ENCODE results near the gene TSEN34.
"Not testable (repeated sequence)": the region's sequence is repeated elsewhere in the genome, so short reads cannot be mapped to it uniquely, and the experiment has no call there.

Gene TSEN34

DNA sequence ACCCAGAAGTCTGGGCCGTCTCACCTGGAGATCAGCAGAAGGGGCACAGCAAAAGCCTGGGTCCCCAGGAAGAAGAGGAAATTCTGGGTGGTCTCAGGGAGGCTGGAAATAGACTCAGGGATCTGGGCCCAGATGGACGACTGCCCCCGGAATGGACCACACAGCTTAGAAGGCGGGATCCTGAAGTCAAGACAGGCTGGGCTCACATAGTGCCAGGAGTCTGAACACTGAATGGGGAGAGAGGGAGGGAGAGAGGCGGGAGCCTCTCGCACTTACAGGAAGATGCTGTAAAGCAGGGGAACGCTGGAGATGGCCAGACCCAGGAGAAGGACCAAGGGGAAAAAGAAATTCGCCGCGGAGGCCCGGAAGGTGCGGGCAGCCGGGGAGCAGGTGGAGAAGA is 30.3 kb upstream of the TSEN34 start:
- Histone ChIP-seq H3K27ac (ENCODE audit: low read depth, low read length) (no peak overlapping the region), H3K9ac (ENCODE audit: low read depth in 1 of 2, low read length in 2 of 2) (peak overlapping the region; percentile 57 to 85), H3K4me3 (ENCODE audit: low read depth in 1 of 2, low read length in 2 of 2) (peak overlapping the region; percentile 68 to 79), H3K36me3 (ENCODE audit: control insufficient read depth in 1 of 2, insufficient read depth in 2 of 2, low read length in 2 of 2) (peaks cover 12 to 24% of the 10 kb centered on the region in 2 donors), H3K4me1 (ENCODE audit: control insufficient read depth in 1 of 2, insufficient read depth in 2 of 2, low read length in 2 of 2) (peaks cover 35 to 52% of the 10 kb centered on the region in 2 donors), H3K27me3 (ENCODE audit: control insufficient read depth in 1 of 2, insufficient read depth in 2 of 2, low read length in 2 of 2) (no peaks in the 10 kb centered on the region), H3K9me3 (ENCODE audit: control insufficient read depth in 1 of 2, low read length in 2 of 2) (no peaks in the 10 kb centered on the region)

- H3K9me3 ChIP-seq (ENCODE audit: control insufficient read depth in 1 of 2, low read length in 2 of 2): no peaks in the 10 kb centered on the region
- peaks cover 36 to 53% of the 10 kb centered on the region in 2 donors for H3K4me1 ChIP-seq (ENCODE audit: control insufficient read depth in 1 of 2, insufficient read depth in 2 of 2, low read length in 2 of 2)
- peak overlapping the region; percentile 63 for H3K4me3 ChIP-seq (ENCODE audit: low read depth in 1 of 2, low read length in 2 of 2)
- no peaks in the 10 kb centered on the region for H3K27me3 ChIP-seq (ENCODE audit: control insufficient read depth in 1 of 2, insufficient read depth in 2 of 2, low read length in 2 of 2)
- peak overlapping the region; percentile 51 to 61 for H3K9ac ChIP-seq (ENCODE audit: low read depth in 1 of 2, low read length in 2 of 2)
- peak overlapping the region; percentile 64 for H3K27ac ChIP-seq (ENCODE audit: low read depth, low read length)
- peaks cover 5 to 9% of the 10 kb centered on the region in 2 donors for H3K36me3 ChIP-seq (ENCODE audit: control insufficient read depth in 1 of 2, insufficient read depth in 2 of 2, low read length in 2 of 2)
Measured at GRCh38 chr19:54162241-54162805, 28.8 kb upstream of the TSEN34 start.

GRCh38 chr19:54162884-54163283 is 28.2 kb upstream of the TSEN34 start:
- Histone ChIP-seq H3K27me3 (ENCODE audit: control insufficient read depth in 1 of 2, insufficient read depth in 2 of 2, low read length in 2 of 2) (no peaks in the 10 kb centered on the region), H3K4me3 (ENCODE audit: low read depth in 1 of 2, low read length in 2 of 2) (peak overlapping the region; percentile 63), H3K4me1 (ENCODE audit: control insufficient read depth in 1 of 2, insufficient read depth in 2 of 2, low read length in 2 of 2) (peaks cover 36 to 53% of the 10 kb centered on the region in 2 donors), H3K9ac (ENCODE audit: low read depth in 1 of 2, low read length in 2 of 2) (peak overlapping the region; percentile 51 to 61), H3K36me3 (ENCODE audit: control insufficient read depth in 1 of 2, insufficient read depth in 2 of 2, low read length in 2 of 2) (peaks cover 3 to 4% of the 10 kb centered on the region in 2 donors), H3K27ac (ENCODE audit: low read depth, low read length) (peak overlapping the region; percentile 13), H3K9me3 (ENCODE audit: control insufficient read depth in 1 of 2, low read length in 2 of 2) (no peaks in the 10 kb centered on the region)

- H3K9me3 ChIP-seq (ENCODE audit: control insufficient read depth in 1 of 2, low read length in 2 of 2): no peaks in the 10 kb centered on the region
- H3K4me3 ChIP-seq (ENCODE audit: low read depth in 1 of 2, low read length in 2 of 2): peak overlapping the region; percentile 5 to 50
- no peak overlapping the region for H3K9ac ChIP-seq (ENCODE audit: low read depth in 1 of 2, low read length in 2 of 2)
- H3K36me3 ChIP-seq (ENCODE audit: control insufficient read depth in 1 of 2, insufficient read depth in 2 of 2, low read length in 2 of 2): no peaks in the 10 kb centered on the region
- H3K27ac ChIP-seq (ENCODE audit: low read depth, low read length): no peak overlapping the region
- H3K27me3 ChIP-seq (ENCODE audit: control insufficient read depth in 1 of 2, insufficient read depth in 2 of 2, low read length in 2 of 2): no peaks in the 10 kb centered on the region
- peaks cover 30 to 42% of the 10 kb centered on the region in 2 donors for H3K4me1 ChIP-seq (ENCODE audit: control insufficient read depth in 1 of 2, insufficient read depth in 2 of 2, low read length in 2 of 2)
Measured at GRCh38 chr19:54164369-54165068, 26.6 kb upstream of the TSEN34 start.

DNA sequence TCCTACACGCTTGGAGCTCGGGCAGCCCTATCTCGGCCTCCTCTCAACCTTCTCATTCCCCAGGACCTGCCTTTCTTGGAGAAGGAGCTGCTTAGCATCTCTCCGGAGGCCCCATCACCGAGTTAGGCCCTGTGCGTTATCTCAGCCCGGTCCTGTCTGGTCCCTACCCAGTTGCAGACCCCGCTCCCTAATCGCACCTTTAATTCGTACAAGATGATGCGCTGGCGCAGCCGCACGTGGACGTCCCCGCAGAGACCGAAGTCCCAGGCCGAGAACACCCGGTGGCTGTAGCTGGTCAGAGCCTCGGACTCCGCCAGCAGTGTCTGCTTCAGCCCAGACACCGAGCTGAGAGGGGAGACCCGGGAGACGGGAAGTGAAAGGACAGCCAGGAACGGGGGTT is 25.9 kb upstream of the TSEN34 start:
- Histone ChIP-seq H3K27me3 (ENCODE audit: control insufficient read depth in 1 of 2, insufficient read depth in 2 of 2, low read length in 2 of 2) (no peaks in the 10 kb centered on the region), H3K27ac (ENCODE audit: low read depth, low read length) (no peak overlapping the region), H3K4me1 (ENCODE audit: control insufficient read depth in 1 of 2, insufficient read depth in 2 of 2, low read length in 2 of 2) (peaks cover 28 to 40% of the 10 kb centered on the region in 2 donors), H3K4me3 (ENCODE audit: low read depth in 1 of 2, low read length in 2 of 2) (no peak overlapping the region), H3K9me3 (ENCODE audit: control insufficient read depth in 1 of 2, low read length in 2 of 2) (no peaks in the 10 kb centered on the region), H3K36me3 (ENCODE audit: control insufficient read depth in 1 of 2, insufficient read depth in 2 of 2, low read length in 2 of 2) (no peaks in the 10 kb centered on the region), H3K9ac (ENCODE audit: low read depth in 1 of 2, low read length in 2 of 2) (peak overlapping the region in 1 of 2 donors; percentile 43)

DNA sequence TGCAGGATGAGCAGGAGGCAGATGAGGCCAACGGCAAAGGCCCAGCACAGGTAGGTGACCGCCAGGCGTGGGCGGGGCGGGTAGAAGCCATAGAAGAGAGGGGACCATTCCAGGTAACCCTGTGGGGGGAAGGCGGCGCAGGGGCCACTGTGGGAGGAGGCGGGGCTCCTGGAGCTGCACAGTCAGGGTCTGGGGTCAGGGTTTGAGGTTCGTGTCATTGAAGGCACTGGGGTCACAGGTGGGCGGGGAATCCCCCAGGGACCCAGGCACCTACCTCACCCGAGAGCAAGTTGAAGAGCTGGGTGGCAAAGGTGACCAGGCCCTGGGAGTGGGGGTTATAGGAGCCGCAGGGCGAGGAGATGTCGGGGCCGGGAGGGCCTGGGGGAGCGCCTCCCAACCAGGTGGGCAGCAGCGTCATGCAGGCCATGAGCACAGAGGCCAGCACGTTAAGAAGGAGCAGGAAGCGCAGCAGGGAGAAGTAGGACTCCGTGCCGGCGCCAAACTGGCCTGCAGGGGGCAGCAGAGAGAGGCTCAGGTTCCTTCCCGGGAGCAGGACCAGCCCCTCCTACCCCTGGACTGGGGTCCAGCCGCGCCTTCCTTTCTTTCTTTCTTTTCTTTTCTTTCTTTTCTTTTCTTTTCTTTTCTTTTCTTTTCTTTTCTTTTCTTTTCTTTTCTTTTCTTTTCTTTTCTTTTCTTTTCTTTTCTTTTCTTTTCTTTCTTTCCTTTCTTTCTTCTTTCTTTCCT is 22.8 kb upstream of the TSEN34 start:
- H3K4me1 ChIP-seq (ENCODE audit: control insufficient read depth in 1 of 2, insufficient read depth in 2 of 2, low read length in 2 of 2): peaks cover 15 to 22% of the 10 kb centered on the region in 2 donors
- no peak overlapping the region for H3K4me3 ChIP-seq (ENCODE audit: low read depth in 1 of 2, low read length in 2 of 2)
- no peak overlapping the region for H3K9ac ChIP-seq (ENCODE audit: low read depth in 1 of 2, low read length in 2 of 2)

GRCh38 chr19:54169149-54169740 is 21.9 kb upstream of the TSEN34 start:
- Histone ChIP-seq H3K27me3 (ENCODE audit: control insufficient read depth in 1 of 2, insufficient read depth in 2 of 2, low read length in 2 of 2) (no peaks in the 10 kb centered on the region), H3K4me1 (ENCODE audit: control insufficient read depth in 1 of 2, insufficient read depth in 2 of 2, low read length in 2 of 2) (peaks cover 16 to 23% of the 10 kb centered on the region in 2 donors), H3K9ac (ENCODE audit: low read depth in 1 of 2, low read length in 2 of 2) (no peak overlapping the region), H3K9me3 (ENCODE audit: control insufficient read depth in 1 of 2, low read length in 2 of 2) (no peaks in the 10 kb centered on the region), H3K27ac (ENCODE audit: low read depth, low read length) (no peak overlapping the region), H3K36me3 (ENCODE audit: control insufficient read depth in 1 of 2, insufficient read depth in 2 of 2, low read length in 2 of 2) (no peaks in the 10 kb centered on the region), H3K4me3 (ENCODE audit: low read depth in 1 of 2, low read length in 2 of 2) (no peak overlapping the region)

More for the DNA sequence above, 22.8 kb upstream of the TSEN34 start:
- no peaks in the 10 kb centered on the region for H3K27me3 ChIP-seq (ENCODE audit: control insufficient read depth in 1 of 2, insufficient read depth in 2 of 2, low read length in 2 of 2)
- no peak overlapping the region for H3K27ac ChIP-seq (ENCODE audit: low read depth, low read length)
- H3K9me3 ChIP-seq (ENCODE audit: control insufficient read depth in 1 of 2, low read length in 2 of 2): no peaks in the 10 kb centered on the region
- no peaks in the 10 kb centered on the region for H3K36me3 ChIP-seq (ENCODE audit: control insufficient read depth in 1 of 2, insufficient read depth in 2 of 2, low read length in 2 of 2)

DNA sequence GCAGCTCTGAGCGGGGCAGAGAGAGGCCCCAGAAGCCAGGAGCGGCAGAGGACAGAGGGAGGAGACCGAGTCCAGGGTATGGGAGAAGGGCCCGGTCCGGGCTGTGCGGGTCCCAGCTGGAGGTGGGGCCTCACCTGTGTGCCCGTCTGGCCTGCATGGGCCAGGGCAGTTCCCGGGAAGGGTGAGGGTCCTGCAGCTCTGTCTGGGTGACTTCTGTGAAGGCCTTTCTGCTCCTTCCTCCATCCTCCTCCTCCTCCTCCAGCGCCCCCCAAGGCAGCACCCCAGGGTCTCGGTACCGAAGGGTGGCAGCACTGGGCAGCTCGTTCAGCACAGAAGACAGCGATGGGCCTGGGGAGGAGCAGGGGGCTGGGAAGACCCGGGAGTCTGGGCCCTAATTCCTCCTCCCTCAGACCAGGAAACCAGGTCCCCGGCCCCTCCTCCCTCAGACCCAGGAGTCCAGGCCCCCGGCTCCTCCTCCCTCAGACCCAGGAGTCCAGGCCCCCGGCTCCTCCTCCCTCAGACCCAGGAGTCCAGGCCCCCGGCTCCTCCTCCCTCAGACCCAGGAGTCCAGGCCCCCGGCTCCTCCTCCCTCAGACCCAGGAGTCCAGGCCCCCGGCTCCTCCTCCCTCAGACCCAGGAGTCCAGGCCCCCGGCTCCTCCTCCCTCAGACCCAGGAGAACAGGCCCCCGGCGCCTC is 19.2 kb upstream of the TSEN34 start:
- H3K4me3 ChIP-seq (ENCODE audit: low read depth in 1 of 2, low read length in 2 of 2); H3K9ac ChIP-seq (ENCODE audit: low read depth in 1 of 2, low read length in 2 of 2): not testable (repeated sequence)

DNA sequence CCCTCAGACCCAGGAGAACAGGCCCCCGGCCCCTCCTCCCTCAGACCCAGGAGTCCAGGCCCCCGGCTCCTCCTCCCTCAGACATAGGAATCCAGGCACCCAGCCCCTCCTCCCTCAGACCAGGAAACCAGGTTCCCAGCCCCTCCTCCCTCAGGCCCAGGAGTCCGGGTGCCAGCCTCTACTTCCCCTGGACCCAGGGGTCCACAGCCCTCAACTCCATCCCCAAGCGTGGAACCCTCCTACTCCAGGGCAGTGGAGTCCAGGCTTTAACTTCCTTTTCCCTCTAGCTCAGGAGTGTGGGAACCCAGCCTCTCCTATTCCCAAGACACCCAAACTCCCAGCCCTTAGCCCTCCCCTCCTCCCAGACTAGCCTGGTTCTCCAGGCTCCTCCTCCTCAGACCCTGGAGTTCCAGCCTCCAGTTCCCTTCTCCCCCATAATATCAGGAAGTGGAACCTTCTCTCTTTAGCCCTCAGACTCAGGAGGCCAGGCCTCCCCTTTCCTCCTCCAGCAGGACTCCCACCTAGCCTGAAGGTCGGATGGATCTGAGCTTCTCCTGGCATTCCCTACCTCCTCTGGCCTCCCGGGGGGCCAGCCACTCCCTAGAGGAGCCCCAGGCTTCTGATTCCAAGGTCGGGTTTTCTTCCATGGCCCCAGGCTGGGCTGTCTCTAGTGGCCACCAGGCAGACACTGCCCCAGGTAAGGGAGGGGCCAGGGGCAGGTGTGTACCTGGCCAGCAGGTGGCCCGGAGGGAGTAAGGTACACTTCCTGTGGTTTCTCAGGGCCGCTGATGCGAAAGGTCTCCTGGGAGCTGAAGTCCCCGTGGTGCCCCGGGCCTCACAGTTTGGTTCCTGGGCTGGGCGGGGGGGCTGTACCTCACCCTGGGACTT is 18.4 kb upstream of the TSEN34 start, which contains the start of gene TMC4:
Gene TMC4 (minus strand): TSS at position 690 of the 888 bp plus-strand sequence. CDS start 43 bp downstream, at position 647.
- no peaks in the 10 kb centered on the region for H3K27me3 ChIP-seq (ENCODE audit: control insufficient read depth in 1 of 2, insufficient read depth in 2 of 2, low read length in 2 of 2)
- no peaks in the 10 kb centered on the region for H3K9me3 ChIP-seq (ENCODE audit: control insufficient read depth in 1 of 2, low read length in 2 of 2)
- peak within 1 kb of the TSS; percentile 88 to 96 for H3K9ac ChIP-seq (ENCODE audit: low read depth in 1 of 2, low read length in 2 of 2)
- H3K36me3 ChIP-seq (ENCODE audit: control insufficient read depth in 1 of 2, insufficient read depth in 2 of 2, low read length in 2 of 2): peaks cover 0 to 11% of the 10 kb centered on the region in 2 donors
- H3K27ac ChIP-seq (ENCODE audit: low read depth, low read length): peak within 1 kb of the TSS; percentile 85
- peaks cover 7 to 9% of the 10 kb centered on the region in 2 donors for H3K4me1 ChIP-seq (ENCODE audit: control insufficient read depth in 1 of 2, insufficient read depth in 2 of 2, low read length in 2 of 2)
- peak within 1 kb of the TSS; percentile 77 to 81 for H3K4me3 ChIP-seq (ENCODE audit: low read depth in 1 of 2, low read length in 2 of 2)

More for the DNA sequence above, 19.2 kb upstream of the TSEN34 start:
- H3K36me3 ChIP-seq (ENCODE audit: control insufficient read depth in 1 of 2, insufficient read depth in 2 of 2, low read length in 2 of 2): peaks cover 0 to 11% of the 10 kb centered on the region in 2 donors
- H3K27me3 ChIP-seq (ENCODE audit: control insufficient read depth in 1 of 2, insufficient read depth in 2 of 2, low read length in 2 of 2); H3K27ac ChIP-seq (ENCODE audit: low read depth, low read length); H3K9me3 ChIP-seq (ENCODE audit: control insufficient read depth in 1 of 2, low read length in 2 of 2); H3K4me1 ChIP-seq (ENCODE audit: control insufficient read depth in 1 of 2, insufficient read depth in 2 of 2, low read length in 2 of 2): not testable (repeated sequence)
